Kidney glomerular epithelial cell (primary cell): ENCODE data around the gene JMJD8.

Source experiments
- DNase-seq: peaks from one replicate; lab custom pipeline; 2025; lab: John Stamatoyannopoulos, UW

The JMJD8 gene

GRCh38 chr16:709566-710499 is 25.7 kb upstream of the JMJD8 start:
- peak; percentile 37 for DNase-seq

GRCh38 chr16:708959-709358 is 24.8 kb upstream of the JMJD8 start:
- no peak for DNase-seq

- DNase-seq: no peak
These were observed 23.9 kb upstream of the JMJD8 start for GRCh38 chr16:708019-708418.

GRCh38 chr16:707062-707538 is 23.0 kb upstream of the JMJD8 start:
- DNase-seq: no peak

GRCh38 chr16:706189-707061 is 22.3 kb upstream of the JMJD8 start:
- DNase-seq: no peak

GRCh38 chr16:705431-706188 is 21.5 kb upstream of the JMJD8 start, which contains the start of gene FBXL16:
Gene FBXL16, minus strand, starts transcription at chr16:705801. Its CDS starts 8,396 bp downstream, at chr16:697405.
- DNase-seq: no peak

- DNase-seq: no peak
These were observed 20.6 kb upstream of the JMJD8 start for GRCh38 chr16:704552-705380.

- DNase-seq: no peak
These were observed 19.9 kb upstream of the JMJD8 start for GRCh38 chr16:704047-704446.

GRCh38 chr16:703406-703805 is 19.3 kb upstream of the JMJD8 start:
- DNase-seq: no peak

- no peak for DNase-seq
These were observed 18.2 kb upstream of the JMJD8 start for GRCh38 chr16:702341-702740.

- no peak for DNase-seq
These were observed 16.8 kb upstream of the JMJD8 start for GRCh38 chr16:700684-701584.

GRCh38 chr16:698911-699671 is 15.0 kb upstream of the JMJD8 start:
- no peak for DNase-seq

GRCh38 chr16:695355-696089 is 11.4 kb upstream of the JMJD8 start:
- DNase-seq: no peak

- no peak for DNase-seq
These were observed 10.8 kb upstream of the JMJD8 start for GRCh38 chr16:694863-695354.

- DNase-seq: no peak
These were observed 10.2 kb upstream of the JMJD8 start for GRCh38 chr16:694187-694862.

GRCh38 chr16:693766-694165 is 9.6 kb upstream of the JMJD8 start:
- DNase-seq: no peak

GRCh38 chr16:693364-693763 is 9.2 kb upstream of the JMJD8 start:
- no peak for DNase-seq
